ENCODE measurements around the gene KLHL35.
"Not testable (repeated sequence)": the region's sequence is repeated elsewhere in the genome, so short reads cannot be mapped to it uniquely, and the experiment has no call there.

The KLHL35 gene

GRCh38 chr11:75383246-75383645, 49.8 kb downstream of the KLHL35 start:
- TF ChIP-seq CTCF (IDR thresholded peaks at IDR 0.05; ENCODE audit: extremely low read depth, insufficient read depth, missing control alignments), result no peak
- DNase-seq (ENCODE audit: low spot score), result no peak
- in situ Hi-C loops (cut with MboI; ENCODE audit: low pct_unique_long_range_greater_than_20kb, low sequenced_read_pairs, unreplicated experiment), result no loop called here

DNA sequence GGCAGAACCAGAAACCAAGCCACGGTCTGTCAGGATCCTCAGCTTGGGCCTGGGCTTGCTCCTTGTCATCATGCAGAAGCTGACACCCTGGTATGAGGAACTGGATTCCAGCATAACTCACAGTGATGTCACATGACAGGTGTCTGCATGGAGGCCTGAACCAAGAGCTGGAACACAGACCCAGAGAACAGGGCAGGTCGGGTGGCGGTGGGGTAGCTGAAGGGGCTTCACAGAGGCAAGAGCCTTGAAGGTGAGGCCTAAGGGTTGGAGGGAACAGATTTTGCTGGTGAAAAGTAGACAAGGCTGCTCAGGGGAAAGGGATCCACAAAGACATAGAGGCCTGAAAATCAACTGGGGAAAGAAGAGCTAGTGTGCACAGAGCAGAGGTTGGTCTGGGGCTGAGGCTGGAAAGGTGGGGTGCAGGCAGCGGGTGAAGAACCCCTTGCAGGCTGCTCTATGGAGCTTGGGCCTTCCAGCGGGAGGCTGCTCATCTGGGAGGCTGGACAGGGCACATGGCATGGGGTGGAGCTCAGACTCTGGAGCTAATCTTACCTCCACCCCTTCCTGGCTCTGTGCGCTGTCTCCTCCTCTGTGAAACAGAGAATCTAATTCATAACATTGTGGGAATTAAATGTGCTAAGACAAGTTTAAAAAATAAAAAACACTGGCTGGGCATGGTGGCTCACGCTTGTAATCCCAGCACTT, 52.1 kb downstream of the KLHL35 start:
- DNase-seq (ENCODE audit: low spot score), result no peak
- no peak for TF ChIP-seq CTCF (IDR thresholded peaks at IDR 0.05; ENCODE audit: extremely low read depth, insufficient read depth, missing control alignments)
- in situ Hi-C loops (cut with MboI; ENCODE audit: low pct_unique_long_range_greater_than_20kb, low sequenced_read_pairs, unreplicated experiment), result no loop called here

DNA sequence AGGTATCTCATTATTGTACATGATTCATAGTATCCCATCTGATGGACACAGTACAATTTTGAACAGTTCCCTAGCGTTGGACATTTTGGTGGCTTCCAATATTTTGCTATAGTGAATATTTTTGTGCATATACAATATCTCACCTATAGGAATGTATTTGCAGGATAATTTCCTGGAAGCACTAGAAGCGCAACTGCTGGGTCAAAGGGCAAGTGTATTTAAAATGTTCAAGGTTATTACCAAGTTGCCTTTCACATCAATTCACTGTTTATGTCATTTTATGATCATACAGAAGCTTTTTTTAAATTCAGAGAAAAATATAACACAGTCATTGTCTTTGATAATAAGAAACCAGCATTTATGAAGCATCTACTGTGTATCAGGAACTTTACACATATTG, 52.8 kb downstream of the KLHL35 start:
- DNase-seq (ENCODE audit: low spot score), result no peak
- in situ Hi-C loops (cut with MboI; ENCODE audit: low pct_unique_long_range_greater_than_20kb, low sequenced_read_pairs, unreplicated experiment), result no loop called here
- no peak for TF ChIP-seq CTCF (IDR thresholded peaks at IDR 0.05; ENCODE audit: extremely low read depth, insufficient read depth, missing control alignments)

DNA sequence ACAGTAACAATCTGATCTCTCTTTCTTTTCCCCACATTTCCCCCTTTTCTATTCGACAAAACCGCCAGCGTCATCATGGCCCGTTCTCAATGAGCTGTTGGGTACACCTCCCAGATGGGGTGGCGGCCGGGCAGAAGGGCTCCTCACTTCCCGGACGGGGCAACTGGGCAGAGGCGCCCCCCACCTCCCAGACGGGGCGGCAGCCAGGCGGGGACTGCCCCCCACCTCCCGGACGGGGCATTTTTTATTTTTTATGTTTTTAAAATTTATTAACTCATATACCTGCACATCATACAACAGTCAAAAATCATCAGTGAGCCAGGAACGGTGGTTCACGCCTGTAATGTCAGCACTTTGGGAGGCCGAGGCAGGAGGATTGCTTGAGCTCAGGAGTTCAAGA, 54.2 kb downstream of the KLHL35 start:
- in situ Hi-C loops (cut with MboI; ENCODE audit: low pct_unique_long_range_greater_than_20kb, low sequenced_read_pairs, unreplicated experiment); DNase-seq (ENCODE audit: low spot score): not testable (repeated sequence)

GRCh38 chr11:75376175-75376574, 56.8 kb downstream of the KLHL35 start:
- no peak for TF ChIP-seq CTCF (IDR thresholded peaks at IDR 0.05; ENCODE audit: extremely low read depth, insufficient read depth, missing control alignments)
- no peak for DNase-seq (ENCODE audit: low spot score)
- in situ Hi-C loops (cut with MboI; ENCODE audit: low pct_unique_long_range_greater_than_20kb, low sequenced_read_pairs, unreplicated experiment), result no loop called here

GRCh38 chr11:75375626-75376025, 57.4 kb downstream of the KLHL35 start:
- in situ Hi-C loops (cut with MboI; ENCODE audit: low pct_unique_long_range_greater_than_20kb, low sequenced_read_pairs, unreplicated experiment), result no loop called here
- no peak for DNase-seq (ENCODE audit: low spot score)
- no peak for TF ChIP-seq CTCF (IDR thresholded peaks at IDR 0.05; ENCODE audit: extremely low read depth, insufficient read depth, missing control alignments)

DNA sequence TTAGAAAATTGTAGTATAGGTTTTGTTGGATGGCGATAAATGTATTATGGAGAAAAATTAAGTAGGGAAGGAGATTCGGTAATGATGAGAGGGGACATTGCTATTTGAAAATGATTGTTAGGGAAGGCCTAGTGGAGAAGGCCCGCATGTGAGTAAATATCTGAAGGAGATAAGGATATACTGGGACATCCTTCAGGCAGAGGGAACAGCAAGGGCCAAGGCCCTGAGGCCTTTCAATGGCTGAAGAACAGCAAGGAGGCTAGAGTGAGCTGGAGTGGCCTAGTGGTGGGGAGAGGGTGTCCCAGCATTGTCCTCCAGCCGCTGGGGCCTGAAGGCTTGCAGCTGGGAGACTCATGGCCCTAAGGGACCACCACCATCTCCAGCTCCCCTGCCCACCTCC, 58.4 kb downstream of the KLHL35 start:
- no peak for TF ChIP-seq CTCF (IDR thresholded peaks at IDR 0.05; ENCODE audit: extremely low read depth, insufficient read depth, missing control alignments)
- in situ Hi-C loops (cut with MboI; ENCODE audit: low pct_unique_long_range_greater_than_20kb, low sequenced_read_pairs, unreplicated experiment), result no loop called here

More for the DNA sequence above, 58.4 kb downstream of the KLHL35 start:
- no peak for DNase-seq (ENCODE audit: low spot score)
